GM21786 (cell line): ENCODE results near the gene SMARCC2.
A peak's percentile ranks its signal among the peaks of the same experiment; 100 is the strongest.
"Not testable (repeated sequence)": the region's sequence is repeated elsewhere in the genome, so short reads cannot be mapped to it uniquely, and the experiment has no call there.

Experiments
- ATAC-seq: cut with Tn5 transposase; IDR thresholded peaks from one replicate; pipeline ENCODE4 v1.9.1; 2021; ENCODE audit not compliant: unreplicated experiment

The SMARCC2 gene

GRCh38 chr12:56165369-56165768 lies 23.9 kb downstream of the SMARCC2 start:
- ATAC-seq, result no peak

DNA sequence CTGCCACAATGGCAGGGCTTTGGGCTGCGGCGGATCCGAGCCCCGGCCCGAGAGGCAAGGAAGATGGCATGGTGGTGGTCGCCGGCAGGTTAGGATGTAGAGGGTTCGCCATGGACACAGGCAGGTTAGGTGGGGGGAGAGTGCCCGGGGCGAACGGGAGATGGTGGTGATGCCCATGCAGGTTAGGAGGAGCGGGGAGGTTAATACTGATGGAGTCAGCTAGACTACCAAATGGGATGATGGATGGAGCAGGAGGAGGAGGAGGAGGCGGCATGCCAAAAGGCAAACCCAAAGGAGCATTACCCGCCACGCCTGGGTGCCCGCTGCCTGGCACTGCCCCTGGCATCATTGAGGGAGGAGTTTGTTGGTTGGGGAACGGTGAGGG lies 24.9 kb downstream of the SMARCC2 start:
- ATAC-seq, result no peak

- ATAC-seq, result no peak
Observed at GRCh38 chr12:56163533-56164344, 25.5 kb downstream of the SMARCC2 start.

GRCh38 chr12:56162468-56163290 lies 26.6 kb downstream of the SMARCC2 start:
- ATAC-seq, result no peak

DNA sequence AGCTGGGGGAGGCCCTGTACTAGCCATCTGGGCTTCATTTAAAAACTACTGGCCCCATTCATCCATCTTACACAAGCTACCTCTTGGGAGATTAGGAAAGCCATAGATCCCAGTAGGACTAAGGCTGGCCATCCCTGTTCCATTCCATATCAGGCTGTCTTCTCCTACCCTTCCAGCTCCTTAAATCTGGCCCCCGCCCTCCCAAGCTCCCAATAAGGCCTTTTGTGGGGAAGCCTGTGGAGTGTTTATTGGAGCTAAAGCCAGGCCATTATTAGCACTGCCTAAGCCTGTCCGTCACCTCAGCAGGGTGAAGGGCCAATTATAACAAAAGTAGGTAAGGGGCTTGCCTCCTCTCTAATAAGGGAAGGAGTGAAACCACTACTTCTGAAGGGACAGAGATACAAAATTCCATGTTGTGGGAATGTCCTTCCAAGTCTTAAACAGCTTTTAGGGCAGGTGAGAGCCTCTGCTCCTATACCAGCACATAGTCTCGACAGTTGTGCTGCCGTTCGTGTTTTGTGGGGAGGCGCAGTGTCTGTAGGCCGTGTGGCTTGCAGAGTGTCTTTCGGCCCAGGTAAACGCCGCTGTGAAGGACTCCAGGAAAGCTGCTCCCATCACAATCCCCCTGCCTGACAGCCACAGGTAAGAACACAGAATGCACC lies 27.5 kb downstream of the SMARCC2 start:
- no peak for ATAC-seq

DNA sequence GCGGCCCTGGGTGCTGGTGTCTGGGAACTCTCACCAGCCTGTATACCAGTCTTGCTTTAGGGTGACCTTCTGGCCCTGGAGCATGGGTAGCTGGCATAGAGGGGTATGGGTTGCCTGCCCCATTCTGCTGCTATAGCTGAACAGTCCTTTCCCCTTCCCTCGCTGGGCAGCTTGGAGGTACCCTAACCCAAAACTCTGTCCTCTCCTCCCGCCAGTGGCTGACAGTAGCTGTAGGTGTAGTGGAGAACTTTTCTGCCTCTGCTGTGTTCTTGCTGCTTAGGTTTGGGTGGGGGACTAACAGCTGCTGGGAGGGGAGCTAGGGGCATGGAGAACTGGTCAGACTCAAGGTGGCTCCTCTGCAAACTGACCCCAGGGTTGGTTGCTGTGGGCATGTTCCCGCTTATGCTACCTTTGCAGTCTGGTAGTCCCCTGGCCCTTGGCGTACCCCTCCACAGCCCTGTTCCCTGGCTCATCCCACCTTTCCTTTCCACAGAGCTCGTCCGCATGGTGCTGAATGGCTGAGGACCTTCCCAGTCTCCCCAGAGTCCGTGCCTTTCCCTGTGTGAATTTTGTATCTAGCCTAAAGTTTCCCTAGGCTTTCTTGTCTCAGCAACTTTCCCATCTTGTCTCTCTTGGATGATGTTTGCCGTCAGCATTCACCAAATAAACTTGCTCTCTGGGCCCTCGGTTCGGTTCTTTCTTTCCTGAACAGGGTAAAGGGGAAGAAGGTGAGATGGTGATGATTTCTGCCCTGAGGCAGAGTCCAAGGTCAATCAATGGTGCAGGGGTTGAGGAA lies 28.2 kb downstream of the SMARCC2 start:
- no peak for ATAC-seq

- ATAC-seq, result no peak
Observed at GRCh38 chr12:56160193-56160763, 29.0 kb downstream of the SMARCC2 start.

- ATAC-seq, result no peak
Observed at GRCh38 chr12:56159482-56160192, 29.6 kb downstream of the SMARCC2 start.

DNA sequence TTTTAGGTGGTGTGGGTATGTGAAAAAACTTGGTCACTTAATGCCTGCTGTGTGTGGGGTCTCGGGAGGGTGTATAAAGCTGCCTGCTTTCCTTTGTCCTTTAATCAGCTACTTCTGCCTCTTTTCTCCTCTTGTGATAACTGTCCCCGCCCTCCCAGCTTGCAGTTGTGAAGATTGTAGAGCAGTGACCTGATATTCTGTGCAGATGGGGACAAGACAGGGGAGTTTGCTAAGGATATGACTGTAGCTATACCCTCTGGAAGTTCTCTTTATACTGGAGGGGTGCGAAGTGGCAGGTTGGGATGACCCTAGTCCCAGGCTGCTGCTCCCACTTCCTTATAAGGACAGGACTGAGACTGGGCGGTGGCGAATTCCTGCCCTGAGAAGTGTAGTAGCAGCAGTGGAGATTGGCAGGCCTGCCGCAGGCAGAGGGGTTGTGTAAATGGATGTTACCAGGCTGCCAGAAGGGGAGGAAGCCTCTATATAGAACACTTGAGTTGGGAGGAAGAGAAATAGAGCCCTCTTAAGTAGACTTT lies 30.3 kb downstream of the SMARCC2 start:
- ATAC-seq, result no peak

GRCh38 chr12:56158029-56158925 lies 31.0 kb downstream of the SMARCC2 start, which contains the start of gene MYL6:
TSS of gene MYL6 (plus strand) at chr12:56158359. CDS start at chr12:56158402, 43 bp downstream.
- peak; percentile 80 for ATAC-seq

- peak; percentile 31 for ATAC-seq
Observed at GRCh38 chr12:56157201-56158028, 31.9 kb downstream of the SMARCC2 start.

GRCh38 chr12:56156464-56157200 lies 32.7 kb downstream of the SMARCC2 start:
- ATAC-seq, result not testable (repeated sequence)

DNA sequence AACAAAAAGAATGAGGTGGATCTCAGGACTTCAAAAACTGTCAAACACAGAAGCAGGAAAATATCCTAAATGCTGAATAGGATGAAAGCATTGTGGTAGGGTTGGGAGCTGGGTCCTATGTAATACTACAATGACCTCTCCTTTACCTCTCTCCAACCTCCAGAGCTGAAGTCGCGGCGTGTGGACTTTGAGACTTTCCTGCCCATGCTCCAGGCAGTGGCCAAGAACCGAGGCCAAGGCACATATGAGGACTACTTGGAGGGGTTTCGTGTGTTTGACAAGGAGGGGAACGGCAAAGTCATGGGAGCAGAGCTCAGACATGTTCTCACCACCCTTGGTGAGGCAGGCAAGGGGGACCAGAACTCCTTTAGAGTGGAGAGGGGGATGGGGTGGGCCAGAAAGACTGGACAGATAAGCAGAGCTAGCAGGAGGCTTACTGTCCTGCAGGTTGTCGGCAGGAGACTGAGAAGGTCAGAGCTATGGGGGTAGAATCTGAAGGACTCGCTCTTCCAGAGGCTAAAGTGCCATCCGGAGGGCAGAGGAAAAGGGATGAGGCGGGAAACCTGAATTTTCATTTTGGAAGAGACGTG lies 33.9 kb downstream of the SMARCC2 start:
- ATAC-seq, result no peak

GRCh38 chr12:56154818-56155217 lies 34.5 kb downstream of the SMARCC2 start:
- ATAC-seq, result no peak

- no peak for ATAC-seq
Observed at GRCh38 chr12:56154246-56154771, 35.0 kb downstream of the SMARCC2 start.

DNA sequence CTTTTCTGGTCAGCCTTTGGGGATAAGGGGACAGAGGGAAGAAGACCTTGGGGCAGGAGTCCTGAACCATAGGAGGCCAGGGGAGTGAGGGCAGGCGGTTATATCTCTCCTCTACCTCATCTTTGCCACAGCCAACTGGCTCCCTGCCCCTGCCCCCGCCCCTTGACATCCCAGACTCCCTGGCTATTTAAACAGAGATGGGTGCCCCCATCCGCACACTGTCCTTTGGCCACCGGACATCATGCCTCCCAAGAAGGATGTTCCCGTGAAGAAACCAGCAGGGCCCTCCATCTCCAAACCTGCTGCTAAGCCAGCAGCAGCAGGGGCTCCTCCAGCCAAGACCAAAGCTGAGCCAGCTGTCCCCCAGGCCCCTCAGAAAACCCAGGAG lies 35.6 kb downstream of the SMARCC2 start:
- no peak for ATAC-seq
